Neural crest cell (in vitro differentiated cells): ENCODE measurements around the gene PWWP2B. TPM values are rescaled to one million over a fixed set of nuclear protein-coding genes. Genes with fewer than 3 reads are reported as not detected.

Experiments
- DNase-seq: peaks from one replicate; pipeline ENCODE4 v3.0.0; 2021; ENCODE audit warnings: low read depth, mixed read lengths, low spot score
- H3K27ac Mint-ChIP-seq: one replicate; pipeline ENCODE4 v1.8.0; 2021; ENCODE audit warnings: mild to moderate bottlenecking, mixed read lengths; ENCODE audit not compliant: unreplicated experiment
- H3K27me3 Mint-ChIP-seq: 2 replicates; pipeline ENCODE4 v1.8.0; 2021; ENCODE audit warnings: low read depth, mild to moderate bottlenecking, mixed read lengths
- H3K36me3 Mint-ChIP-seq: 2 replicates; pipeline ENCODE4 v1.8.0; 2021; ENCODE audit warnings: low read depth, mild to moderate bottlenecking, mixed read lengths
- H3K4me1 Mint-ChIP-seq: 2 replicates; pipeline ENCODE4 v1.8.0; 2021; ENCODE audit warnings: mixed read lengths
- H3K4me3 Mint-ChIP-seq: one replicate; pipeline ENCODE4 v1.8.0; 2021; ENCODE audit warnings: mild to moderate bottlenecking, mixed read lengths
- H3K9me3 Mint-ChIP-seq: 2 replicates; pipeline ENCODE4 v1.8.0; 2021; ENCODE audit warnings: mixed read lengths
- total RNA-seq: library from RNA; stranded (reverse); gene quantifications from 2 replicates; pipeline ENCODE4 v1.2.1, GENCODE V29; 2021
- TF ChIP-seq, protein P1 (sequence below): fragments of 200-600 bp; sonication (generic); conservative IDR thresholded peaks from 2 replicates; pipeline ENCODE4 v1.5.0; 2021; ENCODE audit warnings: antibody characterized with exemption, mild to moderate bottlenecking

Gene PWWP2B
- total RNA-seq, 1 donor from 2014 or later = 14.2 TPM

DNA sequence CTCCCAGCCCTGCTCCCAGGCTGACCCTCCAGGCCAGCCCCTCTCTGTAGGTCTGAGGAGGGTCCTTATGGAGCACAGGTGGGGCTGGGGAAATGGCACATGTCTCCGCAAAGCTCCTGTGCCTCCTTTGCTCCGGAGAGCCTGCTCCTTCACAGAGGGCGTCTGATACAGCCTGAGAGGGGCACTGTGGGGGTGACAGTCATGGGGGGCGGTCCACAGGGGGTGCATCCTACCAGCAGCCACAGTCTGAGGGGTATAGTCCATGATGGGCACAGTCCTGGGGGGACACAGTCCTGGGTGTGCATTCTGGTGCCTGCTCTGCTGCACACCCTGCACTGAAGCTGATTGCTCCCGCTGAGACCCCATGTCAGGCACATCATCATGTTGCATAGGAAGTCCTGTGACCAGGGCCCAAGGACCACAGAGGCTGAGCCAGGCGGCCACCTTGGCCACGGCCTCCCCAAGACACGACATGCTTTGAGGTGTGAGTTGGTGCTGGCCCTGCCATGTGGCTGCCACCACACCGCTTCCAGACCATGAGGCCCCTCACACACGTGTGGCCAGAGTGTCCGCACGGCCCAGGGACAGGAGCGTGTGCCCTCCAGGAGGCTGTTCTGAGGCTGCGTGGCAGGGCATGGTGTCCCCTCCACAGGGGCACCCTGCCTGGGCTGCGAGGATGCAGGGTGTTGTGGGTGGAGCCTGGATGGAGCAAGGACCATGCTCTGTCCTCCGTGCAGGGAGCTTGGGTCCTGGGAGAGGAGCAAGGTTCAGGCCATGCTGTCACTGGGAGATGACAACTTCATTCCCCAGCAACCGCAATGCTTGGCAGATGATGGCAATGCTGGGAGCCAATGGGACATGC lies 59.2 kb downstream of the PWWP2B start:
- TF ChIP-seq, protein P1, sequence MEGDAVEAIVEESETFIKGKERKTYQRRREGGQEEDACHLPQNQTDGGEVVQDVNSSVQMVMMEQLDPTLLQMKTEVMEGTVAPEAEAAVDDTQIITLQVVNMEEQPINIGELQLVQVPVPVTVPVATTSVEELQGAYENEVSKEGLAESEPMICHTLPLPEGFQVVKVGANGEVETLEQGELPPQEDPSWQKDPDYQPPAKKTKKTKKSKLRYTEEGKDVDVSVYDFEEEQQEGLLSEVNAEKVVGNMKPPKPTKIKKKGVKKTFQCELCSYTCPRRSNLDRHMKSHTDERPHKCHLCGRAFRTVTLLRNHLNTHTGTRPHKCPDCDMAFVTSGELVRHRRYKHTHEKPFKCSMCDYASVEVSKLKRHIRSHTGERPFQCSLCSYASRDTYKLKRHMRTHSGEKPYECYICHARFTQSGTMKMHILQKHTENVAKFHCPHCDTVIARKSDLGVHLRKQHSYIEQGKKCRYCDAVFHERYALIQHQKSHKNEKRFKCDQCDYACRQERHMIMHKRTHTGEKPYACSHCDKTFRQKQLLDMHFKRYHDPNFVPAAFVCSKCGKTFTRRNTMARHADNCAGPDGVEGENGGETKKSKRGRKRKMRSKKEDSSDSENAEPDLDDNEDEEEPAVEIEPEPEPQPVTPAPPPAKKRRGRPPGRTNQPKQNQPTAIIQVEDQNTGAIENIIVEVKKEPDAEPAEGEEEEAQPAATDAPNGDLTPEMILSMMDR = no peak
- Mint-ChIP-seq H3K4me3 (no peak overlapping the region), H3K27me3 (peaks cover 3% of the 10 kb centered on the region), H3K9me3 (no peaks in the 10 kb centered on the region), H3K36me3 (no peaks in the 10 kb centered on the region), H3K27ac (no peak overlapping the region), H3K4me1 (no peaks in the 10 kb centered on the region)
- no peak for DNase-seq

DNA sequence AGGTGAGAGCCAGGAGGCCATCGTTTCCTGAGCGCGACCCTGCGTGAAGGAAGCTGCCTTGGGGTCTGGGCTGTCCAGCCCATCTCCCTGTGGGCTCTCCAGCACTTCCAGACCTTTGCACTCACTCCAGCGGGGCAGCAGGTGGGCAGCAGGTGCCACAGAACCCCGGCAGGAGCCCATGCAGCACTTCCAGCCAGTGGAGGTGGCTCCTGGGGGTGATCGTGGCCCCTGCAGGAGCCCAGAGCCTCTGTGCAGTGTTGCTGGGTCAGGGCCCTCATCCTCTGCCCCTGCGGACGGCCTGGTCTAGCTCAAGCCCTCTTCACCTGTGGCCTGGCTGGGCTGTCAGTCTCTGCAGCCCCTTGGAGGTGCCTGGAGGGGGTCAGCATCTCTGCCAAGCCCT lies 59.9 kb downstream of the PWWP2B start:
- H3K36me3 Mint-ChIP-seq = no peaks in the 10 kb centered on the region
- H3K27ac Mint-ChIP-seq = no peak overlapping the region
- H3K4me3 Mint-ChIP-seq = no peak overlapping the region
- H3K4me1 Mint-ChIP-seq = no peaks in the 10 kb centered on the region
- TF ChIP-seq, protein P1 = no peak
- H3K9me3 Mint-ChIP-seq = no peaks in the 10 kb centered on the region
- no peak for DNase-seq
- H3K27me3 Mint-ChIP-seq = peaks cover 3% of the 10 kb centered on the region

DNA sequence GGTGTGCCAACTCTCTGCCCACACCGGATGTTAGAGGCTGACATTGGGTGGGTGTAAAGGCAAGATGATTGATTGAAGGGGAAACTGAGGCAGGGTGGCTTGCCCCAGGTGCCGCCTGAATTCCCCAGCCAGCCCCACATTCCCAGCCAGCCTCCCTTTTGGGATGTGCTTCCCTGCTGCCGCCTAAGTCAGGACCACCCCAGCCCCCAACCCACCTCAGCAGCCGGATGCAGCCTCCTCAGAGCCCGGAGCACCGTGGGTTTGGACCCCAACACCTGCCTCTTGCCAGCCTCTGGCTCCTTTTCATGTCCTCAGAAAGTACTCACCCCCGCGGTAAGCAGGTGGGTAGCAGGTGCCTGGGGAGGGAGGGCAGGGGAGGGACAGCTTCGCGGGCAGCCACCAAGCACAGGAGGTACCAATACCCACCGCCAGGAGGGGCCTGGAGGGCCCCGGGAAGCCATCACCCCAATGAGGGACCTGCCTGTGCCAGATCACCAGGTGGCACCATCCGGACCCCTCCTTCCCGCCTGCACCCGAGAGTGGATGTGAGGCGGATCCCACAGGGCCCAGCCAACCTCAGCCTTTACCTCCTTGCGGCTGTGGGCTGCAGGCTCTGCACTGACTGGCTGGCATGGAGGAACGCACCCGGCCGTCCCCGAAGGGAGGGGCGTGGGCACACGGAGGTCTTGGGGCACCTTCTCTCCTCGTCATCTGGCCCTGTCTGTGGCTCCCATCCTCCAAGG lies 60.5 kb downstream of the PWWP2B start:
- Mint-ChIP-seq H3K36me3 (no peaks in the 10 kb centered on the region), H3K27ac (no peak overlapping the region), H3K27me3 (peaks cover 3% of the 10 kb centered on the region), H3K4me3 (no peak overlapping the region), H3K9me3 (no peaks in the 10 kb centered on the region), H3K4me1 (no peaks in the 10 kb centered on the region)
- TF ChIP-seq, protein P1 = no peak
- DNase-seq = no peak

DNA sequence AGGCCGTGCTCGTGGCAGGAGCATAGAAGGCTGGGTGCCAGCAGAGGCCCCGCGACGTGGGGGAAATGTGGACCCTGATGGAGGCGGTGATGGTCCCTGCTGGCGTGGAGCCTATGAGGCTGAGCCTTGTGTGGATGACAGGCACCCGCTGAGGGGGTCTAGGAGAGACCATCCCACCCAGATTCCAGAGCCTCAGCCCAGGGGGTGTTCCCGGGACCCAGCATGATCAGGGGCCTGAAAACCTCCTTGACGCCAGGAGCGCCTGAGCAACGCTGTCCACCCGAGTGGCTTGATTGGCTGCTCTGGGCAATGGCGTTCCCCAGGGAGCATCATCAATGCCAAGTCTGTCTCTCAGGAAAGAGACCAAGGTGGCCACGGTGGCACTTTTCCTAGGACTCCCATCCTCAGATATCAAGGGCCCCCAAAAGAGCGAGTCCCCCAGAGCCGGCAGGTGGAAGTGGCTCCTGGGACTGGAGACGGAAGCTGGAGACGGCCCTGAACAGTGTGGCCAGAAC lies 61.1 kb downstream of the PWWP2B start:
- peaks cover 3% of the 10 kb centered on the region for H3K27me3 Mint-ChIP-seq
- H3K36me3 Mint-ChIP-seq = no peaks in the 10 kb centered on the region
- H3K27ac Mint-ChIP-seq = no peak overlapping the region
- H3K9me3 Mint-ChIP-seq = no peaks in the 10 kb centered on the region
- H3K4me3 Mint-ChIP-seq = no peak overlapping the region
- no peaks in the 10 kb centered on the region for H3K4me1 Mint-ChIP-seq
- no peak for DNase-seq
- TF ChIP-seq, protein P1 = no peak

DNA sequence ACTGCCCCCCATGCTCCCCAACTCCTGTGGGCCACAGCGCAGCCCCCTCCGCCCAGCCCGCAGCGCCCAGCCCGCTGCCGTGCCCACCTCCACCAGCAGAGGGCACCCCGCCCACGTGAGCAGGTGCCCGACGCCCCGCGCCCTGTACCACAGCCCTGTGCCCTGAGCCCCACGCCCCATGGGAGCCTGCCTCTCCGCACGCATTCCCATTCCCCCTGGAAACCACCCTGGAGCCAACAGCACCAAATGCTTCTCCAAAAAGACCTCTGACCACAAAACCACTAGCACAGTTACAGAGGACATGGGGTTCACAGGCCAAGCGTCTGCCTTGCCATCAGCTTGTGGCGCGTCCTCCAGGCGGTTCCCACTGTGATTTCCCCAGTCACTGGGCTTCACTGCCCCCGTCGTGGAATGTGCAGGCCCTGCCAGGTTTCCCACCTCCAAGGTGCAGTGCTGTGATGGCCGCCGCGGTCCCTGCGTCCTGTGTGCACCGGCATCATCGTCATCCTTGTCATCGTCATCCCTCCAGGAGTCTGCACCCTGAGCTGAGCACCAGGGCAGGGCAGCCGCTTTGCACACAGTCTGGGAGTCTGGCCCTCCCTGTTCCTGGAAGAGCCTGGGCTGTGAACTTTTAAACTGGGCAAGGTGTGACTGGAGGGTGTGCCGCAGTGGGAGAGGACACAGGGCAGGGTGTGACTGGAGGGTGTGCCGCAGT lies 61.7 kb downstream of the PWWP2B start:
- H3K36me3 Mint-ChIP-seq = no peaks in the 10 kb centered on the region
- H3K4me3 Mint-ChIP-seq = no peak overlapping the region
- peaks cover 3% of the 10 kb centered on the region for H3K27me3 Mint-ChIP-seq
- no peaks in the 10 kb centered on the region for H3K4me1 Mint-ChIP-seq
- H3K9me3 Mint-ChIP-seq = no peaks in the 10 kb centered on the region
- peak; percentile 84 for DNase-seq
- no peak overlapping the region for H3K27ac Mint-ChIP-seq
- TF ChIP-seq, protein P1 = peak; percentile 93
